Activated CD4-positive, alpha-beta T cell treated with anti-CD3 and anti-CD28 coated beads for 24 hours (primary cell): ENCODE results near the gene PIAS2.
"Not testable (repeated sequence)": the region's sequence is repeated elsewhere in the genome, so short reads cannot be mapped to it uniquely, and the experiment has no call there.

ENCODE experiments used
- DNase-seq, 2 donors: peaks; one replicate each; pipeline ENCODE4 v3.0.0-alpha.2; 2020; ENCODE audit warnings: low read depth in 2 of 2

PIAS2 gene

GRCh38 chr18:46832422-46832821 lies 84.9 kb downstream of the PIAS2 start:
- DNase-seq: not testable (repeated sequence)

- no peak for DNase-seq
These were observed 85.9 kb downstream of the PIAS2 start for GRCh38 chr18:46831434-46831833.

DNA sequence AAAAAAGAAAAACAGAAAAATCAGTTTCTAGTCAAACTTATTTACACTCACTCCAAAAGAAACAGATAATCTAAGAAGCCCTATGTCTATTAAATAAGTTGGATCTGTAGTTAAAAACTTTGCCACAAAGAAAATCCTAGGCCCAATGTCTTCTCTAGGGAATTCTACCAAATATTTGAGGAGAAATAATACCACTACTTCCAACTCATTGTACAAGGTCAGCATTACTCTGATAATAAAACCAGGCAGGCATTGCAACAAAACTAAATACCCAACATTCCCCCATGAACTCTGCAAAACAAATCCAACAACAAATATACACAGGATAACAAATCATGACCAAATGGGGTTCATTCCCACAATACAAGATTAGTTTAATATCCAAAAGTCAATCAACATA lies 86.7 kb downstream of the PIAS2 start:
- DNase-seq: no peak

DNA sequence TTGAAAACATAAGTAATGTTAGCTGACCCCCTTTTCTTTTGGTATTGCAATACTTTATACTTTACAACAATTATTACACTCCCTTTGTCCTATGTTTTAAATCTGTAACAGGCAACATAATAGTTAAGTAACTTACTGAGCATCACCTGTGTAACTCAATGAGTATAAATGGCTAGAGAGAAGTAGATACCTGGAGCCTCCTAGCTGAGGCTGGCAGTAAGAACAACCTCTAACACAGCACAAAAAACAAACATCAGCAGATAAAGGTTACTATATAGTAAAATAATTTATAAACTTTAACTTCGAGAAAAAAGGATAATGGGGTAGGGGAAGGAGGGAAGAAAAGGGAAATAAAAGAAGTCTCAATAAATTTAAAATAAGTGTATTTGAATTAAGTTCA lies 87.4 kb downstream of the PIAS2 start:
- no peak for DNase-seq

DNA sequence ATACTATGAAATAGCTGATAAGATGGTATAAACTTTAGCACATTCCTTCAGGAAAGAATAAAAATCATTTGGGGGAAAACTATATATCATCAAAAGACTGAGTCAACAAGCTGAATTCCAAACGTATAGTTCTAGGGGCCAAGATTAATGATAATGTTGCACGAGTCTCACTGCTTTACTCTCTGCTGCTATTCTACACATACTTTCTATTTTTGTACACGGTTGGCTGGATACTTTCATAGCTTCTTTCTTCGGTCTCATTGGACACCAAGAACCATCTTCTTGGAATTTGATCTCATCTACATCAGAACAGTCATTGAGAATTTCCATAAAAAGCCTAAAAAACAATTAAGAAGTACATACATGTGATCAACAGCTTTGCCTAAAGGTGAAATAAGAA lies 87.8 kb downstream of the PIAS2 start:
- DNase-seq: no peak

GRCh38 chr18:46821856-46822711 lies 95.2 kb downstream of the PIAS2 start:
- DNase-seq: no peak

- no peak for DNase-seq
These were observed 96.4 kb downstream of the PIAS2 start for GRCh38 chr18:46820863-46821262.

- no peak for DNase-seq
These were observed 101.6 kb downstream of the PIAS2 start for GRCh38 chr18:46815661-46816060.

GRCh38 chr18:46814399-46814798 lies 102.9 kb downstream of the PIAS2 start:
- no peak for DNase-seq

DNA sequence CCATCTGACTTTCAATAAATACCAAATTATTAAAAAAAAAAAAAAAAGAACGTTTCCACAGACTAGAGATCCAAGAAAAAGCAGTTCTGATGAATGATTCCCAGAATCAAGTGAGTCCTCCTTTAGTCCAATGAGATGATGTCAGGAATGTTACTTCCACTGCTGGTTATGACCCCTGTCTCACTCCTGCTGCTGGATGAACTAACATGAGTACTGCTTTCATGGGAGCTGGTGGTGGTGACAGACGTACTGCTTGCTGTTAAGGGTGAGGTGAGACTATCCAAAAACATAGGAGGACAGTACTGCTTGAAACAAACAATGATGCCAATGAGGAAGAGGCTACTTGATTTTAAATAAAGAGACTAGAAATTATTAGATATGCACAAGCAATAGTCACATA lies 105.0 kb downstream of the PIAS2 start:
- DNase-seq: no peak

- DNase-seq: no peak
These were observed 106.8 kb downstream of the PIAS2 start for GRCh38 chr18:46810481-46811000.

DNA sequence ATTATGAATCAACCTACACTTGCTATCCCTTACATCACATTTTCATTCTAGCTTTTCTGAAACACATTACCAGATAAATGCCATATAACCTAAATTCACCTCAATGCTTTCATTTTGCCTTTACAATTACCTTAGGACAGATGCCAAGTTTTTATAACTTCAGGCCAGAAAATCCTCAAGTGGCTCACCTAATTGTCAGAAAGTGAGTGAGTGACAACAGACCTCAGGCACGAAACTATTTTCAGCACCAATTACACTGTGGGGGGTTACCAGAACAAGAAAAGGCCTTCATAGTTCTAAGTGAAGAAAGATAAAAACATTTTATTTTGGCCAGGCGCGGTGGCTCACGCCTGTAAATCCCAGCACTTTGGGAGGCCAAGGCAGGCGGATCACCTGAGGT lies 108.2 kb downstream of the PIAS2 start:
- no peak for DNase-seq

DNA sequence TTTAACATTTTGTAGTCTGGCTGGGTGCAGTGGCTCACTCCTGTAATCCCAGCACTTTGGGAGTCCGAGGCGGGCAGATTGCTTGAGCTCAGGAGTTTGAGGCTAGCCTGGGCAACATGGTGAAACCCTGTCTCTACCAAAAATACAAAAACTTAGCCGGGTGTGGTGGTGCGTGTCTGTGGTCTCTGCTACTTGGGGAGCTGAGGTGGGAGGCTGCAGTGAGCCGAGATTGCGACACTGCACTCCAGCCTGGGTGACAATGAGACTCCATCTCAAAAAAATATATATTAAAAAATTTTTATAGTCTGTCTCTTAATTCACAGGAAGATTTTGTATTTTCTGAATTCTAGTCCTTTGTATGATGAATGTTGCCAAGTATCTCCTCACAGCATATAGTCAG lies 121.4 kb downstream of the PIAS2 start:
- not testable (repeated sequence) for DNase-seq

DNA sequence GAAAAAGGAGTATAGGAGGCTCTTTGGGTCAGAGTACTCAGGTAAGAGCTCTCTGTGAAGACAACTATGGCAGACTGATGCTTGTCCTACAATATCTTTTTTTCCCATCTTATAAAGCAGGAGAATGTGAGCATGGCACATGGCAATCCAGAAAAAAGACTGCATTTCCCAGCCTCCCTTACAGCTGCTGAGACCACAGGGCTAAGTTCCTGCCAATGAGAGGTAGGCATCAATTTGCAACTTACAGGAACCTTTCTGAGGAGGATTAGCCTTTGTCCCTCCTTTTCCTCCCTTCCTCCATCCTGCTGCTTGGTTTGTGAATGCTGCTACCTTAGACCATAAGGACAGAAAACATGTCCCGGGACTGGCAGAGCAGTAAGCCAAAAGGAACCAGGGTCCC lies 122.7 kb downstream of the PIAS2 start:
- DNase-seq: no peak

DNA sequence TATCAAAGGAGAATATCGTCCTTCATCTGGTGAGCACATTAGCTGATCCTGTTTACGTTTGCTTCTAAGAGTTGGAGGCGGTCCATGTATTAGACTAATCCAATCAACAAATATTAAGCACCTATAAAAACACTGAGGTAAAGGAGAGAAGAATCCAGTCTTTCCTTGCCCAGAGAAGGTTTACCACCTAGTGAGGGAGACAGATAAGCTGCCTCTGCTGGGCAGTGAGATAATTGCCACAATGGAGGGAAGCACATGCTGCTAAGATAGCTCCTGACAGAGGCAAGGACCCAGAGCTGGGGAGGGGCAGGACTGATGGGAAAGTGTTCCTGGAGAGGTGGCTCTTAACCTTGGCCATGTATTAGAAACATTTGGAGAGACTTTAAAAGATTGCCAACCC lies 123.7 kb downstream of the PIAS2 start:
- DNase-seq: no peak

DNA sequence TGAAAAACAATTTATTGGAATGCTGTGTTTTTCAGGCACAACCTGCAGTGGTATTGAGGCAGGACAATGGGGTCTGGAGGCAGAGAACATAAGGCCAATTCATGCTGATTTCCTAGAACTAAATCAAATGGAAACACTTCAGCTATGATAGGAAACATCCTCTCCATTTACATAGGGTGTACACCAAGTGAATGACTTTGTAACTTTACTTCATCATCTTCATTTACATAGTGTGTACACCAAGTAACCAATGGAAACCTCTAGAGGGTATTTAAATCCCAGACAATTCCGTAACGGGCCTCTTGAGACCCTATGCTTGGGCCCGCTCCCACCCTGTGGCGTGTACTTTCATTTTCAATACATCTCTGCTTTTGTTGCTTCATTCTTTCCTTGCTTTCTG lies 128.2 kb downstream of the PIAS2 start:
- DNase-seq: no peak

DNA sequence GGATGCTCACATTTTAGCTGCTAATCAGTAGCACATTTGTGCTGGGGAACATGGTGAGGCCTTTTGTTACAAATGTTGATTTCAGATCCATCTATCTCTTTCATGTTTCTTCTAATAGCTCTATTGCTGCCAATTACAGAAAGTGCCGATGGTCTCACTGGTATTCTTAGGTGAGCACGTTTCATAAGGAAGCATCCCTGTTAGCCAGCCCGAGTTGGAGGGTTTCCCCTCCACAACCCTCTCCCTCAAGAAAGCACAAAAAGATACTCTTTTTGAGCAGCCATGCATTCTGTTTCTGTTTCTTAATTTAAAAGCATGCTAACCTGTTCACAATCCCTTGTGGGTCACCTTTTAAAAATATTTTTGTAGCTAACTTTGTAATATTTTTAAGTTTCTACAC lies 129.6 kb downstream of the PIAS2 start:
- DNase-seq: no peak

- no peak for DNase-seq
These were observed 144.9 kb downstream of the PIAS2 start for GRCh38 chr18:46772357-46772756.

- no peak for DNase-seq
These were observed 146.2 kb downstream of the PIAS2 start for GRCh38 chr18:46771141-46771540.

GRCh38 chr18:46770708-46771107 lies 146.6 kb downstream of the PIAS2 start:
- no peak for DNase-seq

DNA sequence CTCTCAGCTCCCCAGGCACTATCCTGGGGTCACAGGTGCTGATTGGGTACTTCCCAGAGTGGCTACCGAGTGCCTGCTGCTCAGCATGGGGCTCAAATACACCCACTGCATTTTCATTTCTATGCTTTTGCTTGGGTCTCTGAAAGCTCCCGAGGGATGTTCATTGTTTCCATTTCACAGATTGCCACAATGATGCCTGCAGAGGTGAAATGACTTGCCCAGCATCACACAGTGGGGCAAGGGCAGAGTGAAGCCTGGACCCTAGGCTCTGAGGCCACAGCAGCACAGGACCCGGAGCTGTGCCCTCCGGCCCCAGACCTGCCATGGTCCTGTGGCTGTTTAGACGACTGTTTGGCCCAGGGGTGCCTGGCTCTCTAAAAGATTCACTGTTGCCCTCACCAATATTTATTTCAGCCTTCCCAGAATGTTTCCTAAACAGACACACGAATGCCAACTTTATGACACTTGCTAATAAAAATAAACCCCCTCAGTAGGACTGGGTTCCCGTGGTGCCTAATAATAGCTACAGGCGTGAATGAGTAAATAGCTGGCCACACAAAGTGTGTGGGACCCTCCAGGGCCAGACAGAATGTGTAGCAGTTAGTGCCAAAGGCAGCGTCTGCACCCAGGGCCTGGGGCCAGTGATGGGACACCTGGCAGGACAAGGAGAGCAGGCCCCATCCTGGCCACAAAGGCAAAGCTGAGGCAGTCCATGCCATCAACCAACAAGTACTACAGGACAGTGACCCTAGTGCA lies 149.0 kb downstream of the PIAS2 start:
- DNase-seq: no peak

GRCh38 chr18:46767217-46767616 lies 150.1 kb downstream of the PIAS2 start:
- no peak for DNase-seq

DNA sequence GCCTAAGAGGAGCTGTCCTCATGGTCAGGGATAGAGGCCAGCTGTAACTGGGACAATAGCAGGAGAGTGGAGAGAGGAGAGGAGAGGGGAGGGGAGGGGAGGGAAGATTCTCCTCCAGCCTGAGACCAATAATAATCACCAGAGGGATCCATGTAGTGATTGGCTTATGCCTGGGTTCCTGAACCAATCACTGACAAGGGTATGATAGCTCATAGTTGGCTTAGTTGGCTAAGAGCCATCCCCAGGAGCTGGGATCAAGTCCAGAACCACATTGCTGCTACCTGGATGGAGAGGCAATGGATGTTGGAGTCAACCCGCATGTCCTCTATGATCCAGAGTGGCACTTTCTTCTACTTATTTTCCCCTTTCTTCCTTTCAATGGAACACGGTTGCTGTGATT lies 152.7 kb downstream of the PIAS2 start:
- DNase-seq: no peak
